ENCODE data around the gene OSBPL6. TPM values are rescaled to one million over a fixed set of nuclear protein-coding genes. Genes with fewer than 3 reads are reported as not detected.

Gene OSBPL6
- total RNA-seq, 4 donors from 2014 or later = 11.6 to 51.1 (median 40.7) TPM

GRCh38 chr2:178219247-178219646 lies 24.9 kb downstream of the OSBPL6 start:
- TF ChIP-seq CTCF (IDR thresholded peaks at IDR 0.05 in 4 of 5, conservative IDR thresholded peaks at IDR 0.05 in 1 of 5) = no peak
- TF ChIP-seq POLR2A (IDR thresholded peaks at IDR 0.05) = no peak
- intact Hi-C loops (cut with DNase I; ENCODE audit: low total_unique reads) = no loop called here
- Histone ChIP-seq H3K27ac (no peak overlapping the region), H3K27me3 (no peaks in the 10 kb centered on the region), H3K9me3 (no peaks in the 10 kb centered on the region), H3K4me1 (peaks cover 13 to 29% of the 10 kb centered on the region in 2 donors), H3K4me3 (no peak overlapping the region), H3K36me3 (no peaks in the 10 kb centered on the region)
- ATAC-seq = no peak
- no peak for DNase-seq
- in situ Hi-C loops (cut with MboI; ENCODE audit: low sequenced_read_pairs in 4 of 4) = no loop called here

- TF ChIP-seq POLR2A (IDR thresholded peaks at IDR 0.05) (no peak), CTCF (IDR thresholded peaks at IDR 0.05 in 4 of 5, conservative IDR thresholded peaks at IDR 0.05 in 1 of 5) (no peak)
- in situ Hi-C loops (cut with MboI; ENCODE audit: low sequenced_read_pairs in 4 of 4) = no loop called here
- Histone ChIP-seq H3K9me3 (no peaks in the 10 kb centered on the region), H3K27me3 (no peaks in the 10 kb centered on the region), H3K4me1 (peaks cover 12 to 25% of the 10 kb centered on the region in 2 donors), H3K27ac (no peak overlapping the region), H3K36me3 (no peaks in the 10 kb centered on the region), H3K4me3 (no peak overlapping the region)
- no peak for ATAC-seq
- no peak for DNase-seq
- intact Hi-C loops (cut with DNase I; ENCODE audit: low total_unique reads) = no loop called here
Measured at GRCh38 chr2:178220814-178221213, 26.5 kb downstream of the OSBPL6 start.

GRCh38 chr2:178221556-178221955 lies 27.2 kb downstream of the OSBPL6 start:
- Histone ChIP-seq H3K36me3 (no peaks in the 10 kb centered on the region), H3K27me3 (no peaks in the 10 kb centered on the region), H3K9me3 (no peaks in the 10 kb centered on the region), H3K4me3 (no peak overlapping the region), H3K27ac (no peak overlapping the region), H3K4me1 (peaks cover 12 to 21% of the 10 kb centered on the region in 2 donors)
- no peak for TF ChIP-seq CTCF (IDR thresholded peaks at IDR 0.05 in 4 of 5, conservative IDR thresholded peaks at IDR 0.05 in 1 of 5)
- no peak for TF ChIP-seq POLR2A (IDR thresholded peaks at IDR 0.05)
- in situ Hi-C loops (cut with MboI; ENCODE audit: low sequenced_read_pairs in 4 of 4) = no loop called here
- intact Hi-C loops (cut with DNase I; ENCODE audit: low total_unique reads) = no loop called here
- no peak for DNase-seq
- no peak for ATAC-seq

GRCh38 chr2:178223806-178224205 lies 29.5 kb downstream of the OSBPL6 start:
- H3K4me1 ChIP-seq = peaks cover 12 to 16% of the 10 kb centered on the region in 2 donors
- H3K4me3 ChIP-seq = no peak overlapping the region
- H3K27me3 ChIP-seq = no peaks in the 10 kb centered on the region
- no peak overlapping the region for H3K27ac ChIP-seq
- no peaks in the 10 kb centered on the region for H3K36me3 ChIP-seq
- in situ Hi-C loops (cut with MboI; ENCODE audit: low sequenced_read_pairs in 4 of 4) (no loop called here), intact Hi-C loops (cut with DNase I; ENCODE audit: low total_unique reads) (no loop called here)
- no peak for ATAC-seq
- TF ChIP-seq POLR2A (IDR thresholded peaks at IDR 0.05) = no peak
- TF ChIP-seq CTCF (IDR thresholded peaks at IDR 0.05 in 4 of 5, conservative IDR thresholded peaks at IDR 0.05 in 1 of 5) = no peak
- DNase-seq = no peak
- no peaks in the 10 kb centered on the region for H3K9me3 ChIP-seq

All from gastrocnemius medialis (tissue), 4 donors.